HG03175 (cell line): Measurements from ENCODE around the gene DHRS1.

Experiments used
- ATAC-seq: cut with Tn5 transposase; IDR thresholded peaks from one replicate; pipeline ENCODE4 v1.9.1; 2021; ENCODE audit warnings: mild to moderate bottlenecking, moderate library complexity; ENCODE audit not compliant: unreplicated experiment

Gene DHRS1

GRCh38 chr14:24268225-24268624 lies 31.4 kb downstream of the DHRS1 start:
- no peak for ATAC-seq

- ATAC-seq = no peak
These were observed 32.1 kb downstream of the DHRS1 start for GRCh38 chr14:24267516-24267915.

GRCh38 chr14:24266344-24267244 lies 33.0 kb downstream of the DHRS1 start:
- no peak for ATAC-seq

DNA sequence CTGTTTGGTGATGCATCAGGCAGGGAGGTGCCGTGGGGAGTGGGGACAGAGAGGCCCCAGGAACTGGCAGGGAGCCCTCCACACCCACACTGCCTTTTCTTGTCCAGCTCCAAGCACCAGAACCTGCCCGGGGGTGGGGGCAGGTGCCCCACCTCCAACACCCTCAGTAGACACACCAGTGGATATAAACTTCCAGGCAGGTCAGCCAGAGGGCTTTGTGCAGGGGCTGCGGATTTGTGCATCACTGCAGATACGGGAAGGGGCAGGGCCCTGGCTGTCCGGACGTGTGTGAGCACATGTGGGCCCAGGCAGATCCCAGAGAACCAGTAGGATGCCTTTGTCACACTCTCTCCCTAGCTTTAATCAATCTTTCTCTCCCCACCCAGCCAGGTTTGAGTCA lies 35.3 kb downstream of the DHRS1 start:
- no peak for ATAC-seq

GRCh38 chr14:24263848-24264247 lies 35.7 kb downstream of the DHRS1 start:
- ATAC-seq = no peak

DNA sequence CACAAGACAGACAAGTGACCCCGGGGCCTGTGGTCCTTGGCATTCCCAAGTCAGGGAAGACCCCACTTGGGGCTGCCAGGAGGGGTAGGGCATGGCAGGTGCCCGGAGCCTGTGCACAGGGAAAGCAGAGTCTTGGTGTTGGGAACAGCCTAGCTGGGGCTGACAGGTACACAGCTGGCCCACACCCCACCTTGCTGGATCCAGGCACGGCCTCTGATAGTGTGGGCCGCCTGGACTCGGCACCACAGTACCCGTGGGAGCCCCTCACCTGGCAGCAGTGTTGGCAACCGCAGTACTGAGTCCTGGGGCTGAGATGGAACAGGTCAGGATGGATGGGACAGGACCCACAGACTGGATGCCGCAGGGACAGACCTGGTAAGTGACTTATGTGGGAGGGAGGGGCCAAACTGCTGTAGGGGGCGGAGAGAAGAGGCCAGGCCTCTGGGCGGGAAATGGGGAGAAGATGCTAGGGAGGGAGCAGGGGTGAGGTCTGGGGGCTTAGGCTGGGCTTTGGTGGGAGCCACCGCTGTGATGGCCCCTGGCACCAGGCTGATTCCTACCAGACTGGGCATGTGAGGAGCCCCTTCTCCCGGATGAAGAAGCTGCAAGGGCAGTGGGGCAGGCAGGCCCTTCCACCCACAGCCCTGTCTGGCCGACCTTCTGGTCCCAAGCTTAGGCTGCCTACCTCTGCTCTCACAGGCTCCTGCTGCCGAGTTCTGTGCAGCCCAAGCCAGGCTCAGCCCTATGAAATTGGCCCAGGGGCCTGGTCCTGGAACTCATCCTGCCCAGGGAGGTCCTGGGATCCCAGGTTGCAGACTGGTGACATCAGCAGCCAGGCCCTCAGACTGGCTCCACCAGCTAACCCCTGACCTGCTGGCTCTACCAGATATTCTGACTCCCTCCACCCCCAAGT lies 36.5 kb downstream of the DHRS1 start, which contains the start of gene TGM1:
TSS of gene TGM1 (minus strand) at position 357 of the 913 bp plus-strand sequence. CDS start 825 bp downstream, outside the sequence.
- no peak for ATAC-seq

DNA sequence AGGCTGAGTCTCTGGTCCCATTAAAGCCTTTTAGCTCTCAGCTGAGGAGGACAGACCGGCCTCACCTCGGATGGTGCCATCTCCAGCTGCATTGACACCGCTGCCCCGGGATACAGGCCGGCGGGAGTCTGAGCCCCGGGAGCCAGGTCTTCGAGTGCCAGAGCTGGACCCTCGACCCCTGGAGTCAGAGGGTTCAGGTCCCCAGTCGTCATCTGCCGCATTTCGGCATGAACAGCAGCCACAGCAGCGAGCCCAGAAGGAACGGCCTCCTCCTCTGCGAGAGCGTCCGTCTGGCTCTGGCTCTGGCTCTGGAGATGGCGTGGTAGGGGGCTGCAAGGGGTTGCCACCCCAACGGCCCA lies 37.6 kb downstream of the DHRS1 start:
- ATAC-seq = no peak

DNA sequence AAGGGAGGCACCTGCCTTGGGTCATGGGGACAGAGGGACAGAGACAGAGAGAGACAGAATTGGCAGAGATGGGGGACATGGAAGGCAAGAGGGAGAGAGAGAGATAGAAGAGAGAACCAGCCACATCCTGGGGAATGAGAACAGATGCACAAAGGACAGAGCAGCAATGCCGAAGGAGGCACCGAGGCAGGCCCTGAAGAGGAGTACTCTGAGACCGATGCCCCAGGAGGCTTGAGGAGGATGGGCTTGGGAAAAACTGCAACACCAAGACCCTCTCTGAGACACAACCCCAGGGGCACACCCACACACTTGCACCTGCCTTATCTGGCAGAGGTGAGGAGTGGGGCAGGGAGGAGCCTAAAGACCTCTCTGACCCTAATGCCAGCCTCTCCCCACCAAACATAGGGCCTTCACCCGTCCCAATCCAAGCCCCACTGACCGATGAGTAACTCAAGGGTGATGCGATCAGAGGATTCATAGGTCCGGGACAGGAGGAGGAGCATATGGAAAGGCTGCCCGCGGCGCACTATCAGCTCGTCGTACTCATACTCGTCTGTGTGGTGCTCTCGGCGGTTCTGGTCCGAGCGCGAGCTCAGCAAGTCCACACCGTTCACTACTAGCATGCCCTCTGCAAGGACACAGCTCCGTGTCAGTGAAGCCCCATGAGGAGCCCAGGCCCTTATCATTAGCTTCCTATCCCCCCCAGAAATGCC lies 38.2 kb downstream of the DHRS1 start:
- ATAC-seq = no peak

- ATAC-seq = no peak
These were observed 38.8 kb downstream of the DHRS1 start for GRCh38 chr14:24260780-24261157.

GRCh38 chr14:24260026-24260779 lies 39.4 kb downstream of the DHRS1 start:
- no peak for ATAC-seq

- ATAC-seq = no peak
These were observed 40.1 kb downstream of the DHRS1 start for GRCh38 chr14:24259282-24260025.

DNA sequence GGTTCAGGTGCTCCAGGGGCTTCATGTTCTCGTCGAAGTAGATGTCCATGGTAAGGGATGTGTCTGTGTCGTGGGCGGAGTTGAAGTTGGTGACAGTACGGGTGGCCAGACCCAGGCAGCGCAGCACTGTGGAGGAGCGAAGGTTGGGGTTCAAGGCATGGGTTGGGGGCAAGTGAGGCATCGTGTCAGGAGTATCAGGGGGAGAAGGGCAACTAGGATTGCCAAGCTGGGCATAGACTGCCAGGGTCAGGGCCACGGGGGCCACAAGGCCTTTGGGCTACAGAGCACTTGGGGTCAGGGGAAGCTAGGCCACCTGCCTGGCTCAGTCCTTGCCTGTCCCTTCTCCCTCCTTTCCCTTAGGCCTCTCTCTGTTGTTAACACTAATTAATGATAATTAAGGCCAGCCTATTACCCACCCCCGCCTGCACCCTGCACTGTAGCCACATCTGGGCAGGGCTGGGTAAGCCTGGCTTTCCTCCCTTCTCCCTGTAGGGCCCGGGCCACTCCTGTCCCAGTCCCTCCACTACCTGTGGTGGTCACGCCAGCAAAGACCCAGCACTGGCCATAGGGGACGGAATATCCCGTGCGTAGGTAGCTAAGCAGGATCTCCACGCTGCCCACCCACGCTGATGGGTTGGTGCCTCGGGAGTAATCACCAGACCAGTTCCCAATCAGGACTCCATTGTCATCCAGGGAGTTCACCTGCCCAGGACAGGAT lies 40.9 kb downstream of the DHRS1 start:
- no peak for ATAC-seq

DNA sequence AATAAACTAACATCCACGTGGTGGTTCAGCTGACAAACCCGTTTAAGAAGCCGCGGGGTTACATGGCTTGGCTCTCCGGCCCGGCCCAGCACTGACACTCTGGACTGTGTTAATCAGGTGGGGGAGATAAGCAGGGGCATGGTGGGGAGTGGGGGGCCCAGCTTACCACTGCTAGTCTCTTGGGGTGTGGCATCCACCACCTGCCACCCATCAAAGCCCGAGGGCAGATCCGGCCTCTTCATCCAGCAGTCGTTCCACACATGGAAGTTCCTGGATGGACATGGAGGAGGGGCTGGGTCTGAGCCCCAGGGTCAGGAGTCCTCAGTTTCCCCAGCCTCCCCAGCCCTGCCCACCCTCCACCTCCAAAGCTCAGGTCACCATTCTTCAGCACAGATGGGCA lies 41.5 kb downstream of the DHRS1 start:
- ATAC-seq = no peak

DNA sequence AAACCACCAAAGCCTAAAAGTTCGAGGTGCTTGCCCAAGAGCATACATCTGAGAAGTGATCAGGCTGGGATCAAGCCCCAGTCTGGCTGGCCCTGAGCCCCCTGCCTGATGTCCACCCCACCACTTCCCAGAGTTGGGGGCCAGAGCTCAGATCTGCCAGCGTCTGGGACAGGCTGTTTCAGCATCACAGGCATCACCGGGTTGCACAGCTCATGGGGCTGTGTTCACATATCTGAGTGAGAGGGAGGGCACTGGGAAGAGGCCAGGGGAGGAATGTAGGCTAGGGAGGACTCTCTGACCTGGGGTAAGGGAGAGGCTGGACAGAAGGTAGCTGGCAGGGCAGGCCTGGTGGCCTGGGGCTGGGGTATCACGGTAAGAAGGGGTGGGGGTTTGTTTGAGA lies 42.6 kb downstream of the DHRS1 start:
- ATAC-seq = no peak

DNA sequence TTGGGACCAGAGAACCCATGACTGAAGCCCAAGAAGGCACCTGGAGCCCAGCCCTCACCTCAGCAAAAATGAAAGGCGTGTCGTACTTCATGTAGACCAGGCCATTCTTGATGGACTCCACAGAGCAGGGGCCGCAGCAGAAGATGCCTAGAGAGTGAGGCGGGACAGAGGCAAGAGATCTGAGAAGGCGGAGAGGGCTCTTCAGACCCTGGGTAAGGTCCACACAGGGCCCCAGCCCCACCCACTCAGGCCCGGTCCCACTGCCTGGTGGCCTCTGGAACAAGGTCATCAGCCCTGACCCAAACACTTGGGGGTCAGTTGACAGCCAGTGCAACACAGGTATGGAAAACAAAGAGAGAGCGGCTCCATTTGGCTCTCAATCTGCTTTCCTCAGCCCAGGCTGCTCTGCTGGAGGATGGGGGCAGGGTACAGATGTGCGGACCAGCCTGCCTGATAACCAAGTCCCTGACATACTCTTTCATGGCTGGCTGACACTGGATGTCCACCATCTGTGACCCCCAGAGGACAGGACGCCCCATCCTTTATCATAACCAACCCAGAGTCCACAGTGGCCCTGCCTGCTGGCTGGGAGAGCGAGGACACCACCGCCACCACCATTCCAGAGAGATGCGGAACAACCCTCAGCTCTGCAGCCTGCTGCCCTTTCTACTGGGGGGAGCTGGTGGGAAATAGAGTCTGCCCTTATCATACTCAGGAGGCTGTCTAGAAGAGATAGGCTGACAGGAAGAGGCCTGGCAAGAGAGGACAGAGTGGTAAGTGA lies 43.5 kb downstream of the DHRS1 start:
- no peak for ATAC-seq

GRCh38 chr14:24255438-24255837 lies 44.1 kb downstream of the DHRS1 start:
- no peak for ATAC-seq

DNA sequence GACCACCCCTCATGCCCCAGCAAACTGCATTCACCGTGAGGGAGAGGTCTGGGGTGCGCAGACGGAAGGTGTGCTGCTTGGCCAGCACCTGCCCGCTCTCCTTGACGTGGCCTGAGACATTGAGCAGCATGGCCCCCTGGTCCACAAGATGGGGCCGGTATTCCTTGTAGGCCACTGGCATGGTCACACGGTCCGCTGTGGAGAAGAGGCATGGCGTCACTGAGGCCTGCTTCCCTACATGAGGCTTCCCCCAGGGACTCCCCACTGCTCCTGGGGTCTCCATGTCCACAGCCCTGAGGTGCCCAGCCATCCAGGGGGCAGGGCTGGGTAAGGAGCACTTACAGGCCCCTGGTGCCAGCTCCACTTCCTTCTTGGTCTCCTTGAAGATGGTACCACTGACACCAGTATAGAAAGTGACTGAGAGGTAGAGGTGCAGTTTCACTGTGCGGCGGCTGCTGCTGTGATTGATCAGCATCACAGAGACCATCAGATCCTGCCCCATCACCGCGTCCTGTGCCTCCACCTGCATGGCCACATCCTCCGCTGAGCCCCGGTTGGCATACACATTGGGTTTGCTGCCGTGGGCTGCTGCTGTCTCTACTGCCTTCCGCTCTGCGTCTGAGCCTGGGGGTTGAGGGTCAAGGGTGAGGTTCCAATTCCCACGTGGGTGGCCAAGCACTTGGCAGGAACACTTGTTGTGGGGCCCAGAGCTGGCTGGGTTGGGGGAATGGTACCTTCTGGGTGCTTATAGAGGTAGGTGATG lies 44.8 kb downstream of the DHRS1 start:
- no peak for ATAC-seq

DNA sequence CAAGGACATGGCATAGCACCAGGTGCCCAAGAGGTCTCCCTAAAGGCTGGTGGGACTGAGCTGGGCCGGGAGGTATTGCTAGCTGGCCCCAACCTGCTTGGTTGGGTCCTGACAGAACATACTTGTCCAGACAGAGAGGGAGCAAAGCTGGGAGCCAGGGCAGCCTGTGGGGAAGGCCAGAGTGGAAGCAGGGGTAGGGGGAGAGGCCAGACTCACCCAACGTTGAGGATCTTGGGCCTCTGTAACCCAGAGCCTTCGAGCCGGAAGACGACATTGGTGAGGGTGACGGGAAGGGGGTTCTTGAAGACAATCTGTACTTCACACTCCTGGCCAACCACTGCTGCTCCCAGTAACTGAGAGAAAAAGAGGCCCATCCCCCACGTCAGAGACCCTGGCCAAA lies 45.6 kb downstream of the DHRS1 start:
- no peak for ATAC-seq
